Tibial nerve (tissue), 4 donors: ENCODE results near the gene AARS1. TPM values are rescaled to one million over a fixed set of nuclear protein-coding genes. Genes with fewer than 3 reads are reported as not detected.
"Not testable (repeated sequence)": the region's sequence is repeated elsewhere in the genome, so short reads cannot be mapped to it uniquely, and the experiment has no call there.

Experiments
- DNase-seq, 2 donors: peaks; one replicate each; pipeline ENCODE4 v3.0.0-alpha.2; 2019; ENCODE audit warnings: low spot score in 2 of 2
- H3K27ac ChIP-seq, 4 donors: fragments of 200-600 bp; sonication (generic) in 3 of 4; one replicate each; pipeline ENCODE4 v1.5.1; 2017 to 2019; ENCODE audit warnings: mild to moderate bottlenecking in 1 of 4
- H3K27me3 ChIP-seq, 2 donors: fragments of 200-600 bp; sonication (generic) in 1 of 2; one replicate each; pipeline versions ENCODE4 v1.5.1 to v1.6.0; 2017 to 2019
- H3K36me3 ChIP-seq, 3 donors: fragments of 200-600 bp; sonication (generic); one replicate each; pipeline ENCODE4 v1.5.1; 2018 to 2019
- H3K4me1 ChIP-seq, 4 donors: fragments of 200-600 bp; sonication (generic) in 3 of 4; one replicate each; pipeline ENCODE4 v1.5.1; 2017 to 2019
- H3K4me3 ChIP-seq, 4 donors: fragments of 200-600 bp; sonication (generic) in 3 of 4; one replicate each; pipeline ENCODE4 v1.5.1; 2017 to 2019; ENCODE audit warnings: mild to moderate bottlenecking in 1 of 4, moderate library complexity in 1 of 4
- H3K9me3 ChIP-seq, 4 donors: fragments of 200-600 bp; sonication (generic) in 3 of 4; one replicate each; pipeline ENCODE4 v1.5.1; 2017 to 2019
- EP300 ChIP-seq, 2 donors: sonication (generic); formaldehyde crosslinking; IDR thresholded peaks; one replicate each; pipeline ENCODE4 v1.6.1; 2017; ENCODE audit warnings: antibody characterized with exemption in 2 of 2, mild to moderate bottlenecking in 1 of 2
- POLR2A ChIP-seq, 2 donors: fragments of 450-650 bp; IDR thresholded peaks; one replicate each; pipeline ENCODE4 v1.6.1; 2017; ENCODE audit warnings: antibody characterized with exemption in 2 of 2, mild to moderate bottlenecking in 2 of 2, moderate library complexity in 2 of 2
- WGBS, 2 donors: methylation state at CpG; one replicate each; pipeline ENCODE4 v1.1.5; 2018; 5-methylcytosine and 5-hydroxymethylcytosine counted together
- total RNA-seq, 4 donors: library from RNA; depleted of rRNA; stranded (reverse); fragments of >200 nt; gene quantifications; one replicate each; pipeline ENCODE4 v1.1.0, GENCODE V29; 2016
- TF ChIP-seq, protein P1 (sequence below), 5 experiments: fragments of 200-600 bp in 3 of 5; fragments of 450-650 bp in 2 of 5; sonication (generic) in 3 of 5; IDR thresholded peaks; one replicate each; pipeline ENCODE4 v1.5.1; 2016 to 2019; ENCODE audit warnings: antibody characterized with exemption in 5 of 5, mild to moderate bottlenecking in 3 of 5, moderate library complexity in 2 of 5

Gene AARS1
- total RNA-seq, 4 donors from 2014 or later, result 69.8 to 129 (median 88.9) TPM

DNA sequence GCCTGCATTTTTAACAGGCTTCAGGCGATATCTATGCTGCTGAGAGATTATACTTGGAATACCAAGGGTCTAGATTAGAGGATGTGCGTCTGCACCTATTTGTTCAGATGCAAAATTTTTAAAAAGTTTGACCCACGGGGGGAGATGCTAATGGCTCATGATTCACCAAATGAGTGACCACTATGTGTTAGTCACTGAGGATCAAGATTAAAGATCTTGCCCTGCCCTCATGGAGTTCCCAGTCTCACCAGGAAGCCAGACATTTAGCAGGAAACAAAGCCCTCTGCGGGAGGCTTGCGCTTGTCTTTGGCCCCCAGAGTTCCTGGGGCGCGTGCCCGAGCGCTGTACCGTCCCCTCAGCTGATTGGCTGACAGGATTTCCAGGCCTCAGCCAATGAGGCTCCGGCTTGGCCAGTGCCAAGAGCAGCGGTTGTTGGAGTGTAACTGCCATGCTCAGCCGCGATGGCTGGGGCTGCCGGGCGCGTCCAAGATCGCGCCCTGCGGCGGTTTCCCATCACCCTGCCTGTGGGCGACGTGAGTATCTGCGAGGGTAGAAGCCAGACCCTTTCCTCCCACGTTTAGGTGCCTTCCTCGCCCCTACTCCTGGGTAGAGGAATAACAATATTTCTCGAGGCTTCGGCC, 5.2 kb upstream of the AARS1 start:
- Histone ChIP-seq H3K36me3 (no peaks in the 10 kb centered on the region), H3K27ac (no peak overlapping the region), H3K9me3 (no peaks in the 10 kb centered on the region), H3K4me1 (peaks cover 0 to 12% (median 3%) of the 10 kb centered on the region in 4 donors), H3K4me3 (no peak overlapping the region), H3K27me3 (no peaks in the 10 kb centered on the region)
- 89 to 93% methylated on average over 15 to 25 of the region's 28 CpGs for WGBS, 2 donors
- no peak for DNase-seq
- TF ChIP-seq POLR2A (IDR thresholded peaks at IDR 0.05) (no peak), EP300 (IDR thresholded peaks at IDR 0.05) (no peak)
- TF ChIP-seq, protein P1, sequence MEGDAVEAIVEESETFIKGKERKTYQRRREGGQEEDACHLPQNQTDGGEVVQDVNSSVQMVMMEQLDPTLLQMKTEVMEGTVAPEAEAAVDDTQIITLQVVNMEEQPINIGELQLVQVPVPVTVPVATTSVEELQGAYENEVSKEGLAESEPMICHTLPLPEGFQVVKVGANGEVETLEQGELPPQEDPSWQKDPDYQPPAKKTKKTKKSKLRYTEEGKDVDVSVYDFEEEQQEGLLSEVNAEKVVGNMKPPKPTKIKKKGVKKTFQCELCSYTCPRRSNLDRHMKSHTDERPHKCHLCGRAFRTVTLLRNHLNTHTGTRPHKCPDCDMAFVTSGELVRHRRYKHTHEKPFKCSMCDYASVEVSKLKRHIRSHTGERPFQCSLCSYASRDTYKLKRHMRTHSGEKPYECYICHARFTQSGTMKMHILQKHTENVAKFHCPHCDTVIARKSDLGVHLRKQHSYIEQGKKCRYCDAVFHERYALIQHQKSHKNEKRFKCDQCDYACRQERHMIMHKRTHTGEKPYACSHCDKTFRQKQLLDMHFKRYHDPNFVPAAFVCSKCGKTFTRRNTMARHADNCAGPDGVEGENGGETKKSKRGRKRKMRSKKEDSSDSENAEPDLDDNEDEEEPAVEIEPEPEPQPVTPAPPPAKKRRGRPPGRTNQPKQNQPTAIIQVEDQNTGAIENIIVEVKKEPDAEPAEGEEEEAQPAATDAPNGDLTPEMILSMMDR (IDR thresholded peaks at IDR 0.05), result no peak

DNA sequence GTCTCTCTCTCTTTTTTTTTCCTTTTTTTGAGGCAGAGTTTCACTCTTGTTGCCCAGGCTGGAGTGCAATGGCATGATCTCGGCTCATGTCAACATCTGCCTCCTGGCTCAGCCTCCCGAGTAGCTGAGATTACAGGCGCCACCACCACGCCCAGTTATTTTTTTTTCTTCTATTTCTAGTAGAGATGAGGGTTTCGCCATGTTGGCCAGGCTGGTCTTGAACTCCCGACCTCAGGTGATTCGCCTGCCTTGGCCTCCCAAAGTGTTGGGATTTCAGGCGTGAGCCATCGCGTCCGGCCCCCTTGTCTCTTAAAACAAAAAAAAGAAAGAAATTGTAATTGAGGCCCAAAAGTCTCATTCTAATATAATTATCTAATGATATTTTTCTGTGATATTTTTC, 2.8 kb upstream of the AARS1 start:
- H3K27me3 ChIP-seq, DNase-seq, H3K27ac ChIP-seq, H3K36me3 ChIP-seq, H3K4me3 ChIP-seq, H3K9me3 ChIP-seq: not testable (repeated sequence)
- peaks cover 0 to 19% (median 10%) of the 10 kb centered on the region in 4 donors for H3K4me1 ChIP-seq
- WGBS, 2 donors, result 96% methylated on average over 11 of the region's 11 CpGs

DNA sequence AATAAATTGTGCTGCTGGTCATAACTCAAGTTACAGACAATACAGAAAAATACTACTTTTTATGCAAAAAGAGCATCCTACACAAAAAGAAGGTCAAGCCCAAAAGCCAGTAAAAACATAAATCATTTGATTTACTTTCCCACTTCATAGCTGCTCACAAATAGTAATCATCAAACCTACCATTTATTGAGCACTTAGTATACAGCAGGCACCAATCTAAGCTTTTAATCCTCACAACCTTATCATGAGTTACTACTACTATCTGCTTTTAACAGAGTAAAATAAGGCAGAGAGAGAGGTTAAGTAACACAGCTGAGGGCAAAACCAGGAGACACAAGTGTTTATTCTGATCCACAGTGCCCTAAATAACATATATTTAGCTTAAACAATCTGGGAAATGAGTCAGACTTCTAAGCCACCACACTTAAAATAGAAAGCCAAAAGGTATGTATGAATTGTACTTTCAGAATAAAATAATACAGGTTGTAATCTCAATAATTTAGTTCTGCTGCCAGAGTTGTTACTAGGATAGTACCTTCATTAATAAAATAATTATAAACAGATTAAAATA, 1.7 kb upstream of the AARS1 start:
- Histone ChIP-seq H3K4me1 (peaks cover 0 to 20% (median 10%) of the 10 kb centered on the region in 4 donors), H3K27ac (no peak overlapping the region)
- TF ChIP-seq POLR2A (IDR thresholded peaks at IDR 0.05) (no peak), EP300 (IDR thresholded peaks at IDR 0.05) (no peak)
- TF ChIP-seq, protein P1 (IDR thresholded peaks at IDR 0.05), result no peak

DNA sequence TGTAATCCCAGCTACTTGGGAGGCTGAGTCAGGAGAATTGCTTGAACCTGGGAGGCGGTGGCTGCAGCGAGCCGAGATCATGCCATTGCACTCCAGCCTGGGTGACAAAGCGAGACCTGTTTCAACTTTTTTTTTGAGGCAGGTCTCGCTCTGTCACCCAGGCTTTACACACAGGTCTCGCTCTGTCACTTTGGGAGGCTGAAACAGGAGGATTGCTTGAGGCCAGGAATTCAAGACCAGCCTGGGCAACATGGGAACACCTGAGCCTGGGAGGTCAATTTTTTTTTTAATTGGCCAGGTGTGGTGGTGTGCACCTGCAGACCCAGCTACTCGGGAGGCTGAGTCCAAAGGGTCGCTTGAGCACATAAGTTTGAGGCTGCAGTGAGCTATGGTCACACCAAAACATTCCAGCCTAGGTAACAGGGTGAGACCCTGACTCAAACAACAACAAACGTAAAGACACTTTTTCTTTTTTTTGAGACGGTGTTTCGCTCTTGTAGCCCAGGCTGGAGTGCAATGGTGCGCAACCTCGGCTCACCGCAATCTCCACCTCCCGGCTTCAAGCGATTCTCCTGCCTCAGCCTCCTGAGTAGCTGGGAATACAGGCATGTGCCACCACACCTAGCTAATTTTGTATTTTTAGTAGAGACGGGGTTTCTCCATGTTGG, 1.9 kb downstream of the AARS1 start:
- H3K4me1 ChIP-seq, result peaks cover 0 to 27% (median 10%) of the 10 kb centered on the region in 4 donors
- not testable (repeated sequence) for H3K27me3 ChIP-seq, DNase-seq, H3K27ac ChIP-seq, H3K9me3 ChIP-seq
- WGBS, 2 donors, result 96 to 97% methylated on average over 17 of the region's 17 CpGs
- peaks cover 0 to 33% (median under 1%) of the 10 kb centered on the region in 3 donors for H3K36me3 ChIP-seq
- peak overlapping the region in 1 of 4 donors; percentile 74 for H3K4me3 ChIP-seq

More for the DNA sequence above, 1.7 kb upstream of the AARS1 start:
- Histone ChIP-seq H3K9me3 (no peaks in the 10 kb centered on the region), H3K36me3 (no peaks in the 10 kb centered on the region), H3K27me3 (no peaks in the 10 kb centered on the region), H3K4me3 (no peak overlapping the region)
- DNase-seq, result no peak

DNA sequence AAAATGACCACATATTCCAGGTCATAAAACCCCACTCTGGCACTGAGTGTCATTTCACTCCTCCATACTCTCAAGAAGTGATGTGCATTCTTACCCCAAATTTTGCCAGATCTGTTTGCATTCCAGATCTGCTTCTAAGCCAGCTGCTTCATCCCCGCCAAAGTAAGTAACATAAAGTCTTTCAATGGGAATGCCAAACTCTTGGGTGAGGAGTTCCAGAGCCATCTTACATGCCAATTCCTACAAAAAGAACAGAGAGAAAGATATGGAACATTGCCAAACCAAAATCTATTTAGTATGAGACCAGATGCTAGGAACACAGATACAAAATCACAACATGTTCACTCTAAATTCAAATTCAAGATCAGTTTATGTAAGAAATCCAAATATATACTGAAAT, 12.9 kb downstream of the AARS1 start:
- Histone ChIP-seq H3K27me3 (no peaks in the 10 kb centered on the region), H3K9me3 (no peaks in the 10 kb centered on the region), H3K4me3 (no peak overlapping the region), H3K36me3 (peaks cover 5 to 99% (median 23%) of the 10 kb centered on the region in 3 donors), H3K27ac (no peak overlapping the region), H3K4me1 (no peaks in the 10 kb centered on the region)
- no peak for DNase-seq
- TF ChIP-seq POLR2A (IDR thresholded peaks at IDR 0.05), result no peak
- no peak for TF ChIP-seq EP300 (IDR thresholded peaks at IDR 0.05)
- TF ChIP-seq, protein P1 (IDR thresholded peaks at IDR 0.05), result no peak
- 91 to 94% methylated on average over 1 of the region's 1 CpG for WGBS, 2 donors

DNA sequence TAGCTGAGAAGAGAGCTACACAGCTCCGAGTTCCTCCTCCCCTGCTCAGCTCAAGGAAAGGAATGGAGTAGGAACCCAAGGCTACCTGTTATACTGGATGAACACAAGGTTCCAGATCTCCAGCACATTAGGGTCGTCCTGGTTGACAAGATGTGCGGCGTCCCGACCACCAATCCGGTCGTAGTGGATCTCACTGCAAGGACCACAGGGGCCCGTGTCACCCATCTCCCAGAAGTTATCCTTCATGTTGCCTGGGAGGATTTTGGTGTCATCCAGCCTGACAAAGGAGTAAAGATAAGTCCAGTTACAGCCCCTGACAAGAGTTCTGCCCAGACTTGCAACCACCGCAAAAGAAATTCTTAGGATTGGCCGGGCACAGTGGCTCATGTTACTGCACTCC, 17.6 kb downstream of the AARS1 start:
- Histone ChIP-seq H3K36me3 (peaks cover 5 to 99% (median 42%) of the 10 kb centered on the region in 3 donors), H3K27ac (no peak overlapping the region), H3K4me3 (no peak overlapping the region), H3K27me3 (no peaks in the 10 kb centered on the region), H3K4me1 (no peaks in the 10 kb centered on the region), H3K9me3 (no peaks in the 10 kb centered on the region)
- no peak for TF ChIP-seq POLR2A (IDR thresholded peaks at IDR 0.05)
- TF ChIP-seq EP300 (IDR thresholded peaks at IDR 0.05), result no peak
- TF ChIP-seq, protein P1 (IDR thresholded peaks at IDR 0.05), result no peak
- no peak for DNase-seq
- 91 to 92% methylated on average over 10 of the region's 10 CpGs for WGBS, 2 donors
